ENCODE measurements around the gene OMP. TPM values are rescaled to one million over a fixed set of nuclear protein-coding genes. Genes with fewer than 3 reads are reported as not detected.

The OMP gene
- total RNA-seq, 1 experiment from 2014 or later, result not detected

GRCh38 chr11:77055913-77056312 lies 46.7 kb upstream of the OMP start:
- Mint-ChIP-seq H3K9me3 (peaks cover 26% of the 10 kb centered on the region), H3K36me3 (peaks cover 5% of the 10 kb centered on the region; the same call in 1 of the 2 replicates), H3K27me3 (ENCODE audit: low read depth) (peaks cover 3% of the 10 kb centered on the region), H3K4me1 (peaks cover 12% of the 10 kb centered on the region; the same call in 1 of the 2 replicates), H3K27ac (no peak overlapping the region), H3K4me3 (no peak overlapping the region)
- ChIA-PET CTCF (interaction anchor here (1.0 to 8.5 kb wide), 4 partner anchors 8 to 45 kb away, joined by 3 to 51 read pairs (median 8); no protein-coding TSS in a partner anchor), POLR2A (no interaction called here)
- ATAC-seq, result no peak
- TF ChIP-seq ZNF416 (CRISPR knock-in tag; IDR thresholded peaks at IDR 0.05) (no peak), ZNF138 (CRISPR knock-in tag; conservative IDR thresholded peaks at IDR 0.05) (no peak), ZNF219 (CRISPR knock-in tag; IDR thresholded peaks at IDR 0.05; ENCODE audit: borderline replicate concordance) (no peak), ZNF532 (CRISPR knock-in tag; IDR thresholded peaks at IDR 0.05; ENCODE audit: borderline replicate concordance) (no peak), ATF3 (CRISPR knock-in tag; conservative IDR thresholded peaks at IDR 0.05) (no peak), MXD4 (CRISPR knock-in tag; IDR thresholded peaks at IDR 0.05; ENCODE audit: borderline replicate concordance) (no peak), PRDM15 (CRISPR knock-in tag; IDR thresholded peaks at IDR 0.05) (no peak), MAX (CRISPR knock-in tag; IDR thresholded peaks at IDR 0.05) (no peak), E2F5 (CRISPR knock-in tag; IDR thresholded peaks at IDR 0.05) (no peak), ARID4B (CRISPR knock-in tag; IDR thresholded peaks at IDR 0.05; ENCODE audit: borderline replicate concordance) (no peak), ZNF121 (CRISPR knock-in tag; IDR thresholded peaks at IDR 0.05) (no peak), ZNF423 (CRISPR knock-in tag; IDR thresholded peaks at IDR 0.05) (no peak)
- DNase-seq (ENCODE audit: low spot score), result no peak
